ENCODE measurements around the gene CHRNB2.

CHRNB2 gene

GRCh38 chr1:154521695-154522094 is 45.9 kb upstream of the CHRNB2 start:
- no peaks in the 10 kb centered on the region for H3K4me1 ChIP-seq (ENCODE audit: insufficient read depth, low read length, poor library complexity, severe bottlenecking)
- H3K27me3 ChIP-seq (ENCODE audit: insufficient read depth, low read length, poor library complexity, severe bottlenecking) = no peaks in the 10 kb centered on the region
- H2AFZ ChIP-seq (ENCODE audit: low read length) = no peak overlapping the region
- H3K79me2 ChIP-seq (ENCODE audit: insufficient read depth, low read length) = no peaks in the 10 kb centered on the region
- H3K4me2 ChIP-seq (ENCODE audit: low read depth, low read length, poor library complexity, severe bottlenecking) = no peak overlapping the region
- H3K9me2 ChIP-seq (replicated peaks; ENCODE audit: low read depth, low read length) = no peaks in the 10 kb centered on the region
- H3K36me3 ChIP-seq (ENCODE audit: insufficient read depth, low read length) = no peaks in the 10 kb centered on the region
- H4K20me1 ChIP-seq (ENCODE audit: insufficient read depth, low read length, poor library complexity, severe bottlenecking) = no peaks in the 10 kb centered on the region
- TF ChIP-seq, protein P1, sequence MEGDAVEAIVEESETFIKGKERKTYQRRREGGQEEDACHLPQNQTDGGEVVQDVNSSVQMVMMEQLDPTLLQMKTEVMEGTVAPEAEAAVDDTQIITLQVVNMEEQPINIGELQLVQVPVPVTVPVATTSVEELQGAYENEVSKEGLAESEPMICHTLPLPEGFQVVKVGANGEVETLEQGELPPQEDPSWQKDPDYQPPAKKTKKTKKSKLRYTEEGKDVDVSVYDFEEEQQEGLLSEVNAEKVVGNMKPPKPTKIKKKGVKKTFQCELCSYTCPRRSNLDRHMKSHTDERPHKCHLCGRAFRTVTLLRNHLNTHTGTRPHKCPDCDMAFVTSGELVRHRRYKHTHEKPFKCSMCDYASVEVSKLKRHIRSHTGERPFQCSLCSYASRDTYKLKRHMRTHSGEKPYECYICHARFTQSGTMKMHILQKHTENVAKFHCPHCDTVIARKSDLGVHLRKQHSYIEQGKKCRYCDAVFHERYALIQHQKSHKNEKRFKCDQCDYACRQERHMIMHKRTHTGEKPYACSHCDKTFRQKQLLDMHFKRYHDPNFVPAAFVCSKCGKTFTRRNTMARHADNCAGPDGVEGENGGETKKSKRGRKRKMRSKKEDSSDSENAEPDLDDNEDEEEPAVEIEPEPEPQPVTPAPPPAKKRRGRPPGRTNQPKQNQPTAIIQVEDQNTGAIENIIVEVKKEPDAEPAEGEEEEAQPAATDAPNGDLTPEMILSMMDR (conservative IDR thresholded peaks at IDR 0.05; ENCODE audit: low read length) = no peak
- TF ChIP-seq EZH2phosphoT487 (IDR thresholded peaks at IDR 0.05; ENCODE audit: borderline replicate concordance) = no peak
- no peak overlapping the region for H3K4me3 ChIP-seq (ENCODE audit: low read length, poor library complexity, severe bottlenecking)
- no peaks in the 10 kb centered on the region for H3K9me3 ChIP-seq (ENCODE audit: insufficient read depth, low read depth, low read length)
- no peaks in the 10 kb centered on the region for H3F3A ChIP-seq (ENCODE audit: low read depth)
- no peak overlapping the region for H3K9ac ChIP-seq (ENCODE audit: low read depth, low read length, poor library complexity, severe bottlenecking)

GRCh38 chr1:154524881-154525280 is 42.7 kb upstream of the CHRNB2 start:
- Histone ChIP-seq H3K4me2 (ENCODE audit: low read depth, low read length, poor library complexity, severe bottlenecking) (no peak overlapping the region), H3K27me3 (ENCODE audit: insufficient read depth, low read length, poor library complexity, severe bottlenecking) (no peaks in the 10 kb centered on the region), H3F3A (ENCODE audit: low read depth) (no peaks in the 10 kb centered on the region), H3K4me3 (ENCODE audit: low read length, poor library complexity, severe bottlenecking) (no peak overlapping the region), H3K79me2 (ENCODE audit: insufficient read depth, low read length) (no peaks in the 10 kb centered on the region), H3K36me3 (ENCODE audit: insufficient read depth, low read length) (no peaks in the 10 kb centered on the region), H2AFZ (ENCODE audit: low read length) (no peak overlapping the region), H4K20me1 (ENCODE audit: insufficient read depth, low read length, poor library complexity, severe bottlenecking) (no peaks in the 10 kb centered on the region), H3K9ac (ENCODE audit: low read depth, low read length, poor library complexity, severe bottlenecking) (no peak overlapping the region), H3K9me2 (replicated peaks; ENCODE audit: low read depth, low read length) (no peaks in the 10 kb centered on the region), H3K4me1 (ENCODE audit: insufficient read depth, low read length, poor library complexity, severe bottlenecking) (no peaks in the 10 kb centered on the region), H3K9me3 (ENCODE audit: insufficient read depth, low read depth, low read length) (no peaks in the 10 kb centered on the region)
- TF ChIP-seq, protein P1 (conservative IDR thresholded peaks at IDR 0.05; ENCODE audit: low read length) = no peak
- TF ChIP-seq EZH2phosphoT487 (IDR thresholded peaks at IDR 0.05; ENCODE audit: borderline replicate concordance) = no peak

GRCh38 chr1:154527192-154527591 is 40.4 kb upstream of the CHRNB2 start:
- H3F3A ChIP-seq (ENCODE audit: low read depth) = no peaks in the 10 kb centered on the region
- no peaks in the 10 kb centered on the region for H3K79me2 ChIP-seq (ENCODE audit: insufficient read depth, low read length)
- H3K9me2 ChIP-seq (replicated peaks; ENCODE audit: low read depth, low read length) = no peaks in the 10 kb centered on the region
- no peak overlapping the region for H3K9ac ChIP-seq (ENCODE audit: low read depth, low read length, poor library complexity, severe bottlenecking)
- H2AFZ ChIP-seq (ENCODE audit: low read length) = no peak overlapping the region
- TF ChIP-seq EZH2phosphoT487 (IDR thresholded peaks at IDR 0.05; ENCODE audit: borderline replicate concordance) = no peak
- TF ChIP-seq, protein P1 (conservative IDR thresholded peaks at IDR 0.05; ENCODE audit: low read length) = no peak
- no peaks in the 10 kb centered on the region for H3K36me3 ChIP-seq (ENCODE audit: insufficient read depth, low read length)
- H4K20me1 ChIP-seq (ENCODE audit: insufficient read depth, low read length, poor library complexity, severe bottlenecking) = no peaks in the 10 kb centered on the region
- H3K9me3 ChIP-seq (ENCODE audit: insufficient read depth, low read depth, low read length) = no peaks in the 10 kb centered on the region
- H3K4me1 ChIP-seq (ENCODE audit: insufficient read depth, low read length, poor library complexity, severe bottlenecking) = no peaks in the 10 kb centered on the region
- no peak overlapping the region for H3K4me2 ChIP-seq (ENCODE audit: low read depth, low read length, poor library complexity, severe bottlenecking)
- H3K27me3 ChIP-seq (ENCODE audit: insufficient read depth, low read length, poor library complexity, severe bottlenecking) = no peaks in the 10 kb centered on the region
- no peak overlapping the region for H3K4me3 ChIP-seq (ENCODE audit: low read length, poor library complexity, severe bottlenecking)
